ENCODE measurements around the gene SP140.
A peak's percentile ranks its signal among the peaks of the same experiment; 100 is the strongest.
"Not testable (repeated sequence)": the region's sequence is repeated elsewhere in the genome, so short reads cannot be mapped to it uniquely, and the experiment has no call there.

Gene SP140

GRCh38 chr2:230326453-230327417 is 101.2 kb downstream of the SP140 start, which contains the start of gene SP140L:
TSS of gene SP140L (plus strand) at chr2:230327193. CDS start at chr2:230327270, 77 bp downstream.
- peak; percentile 84 for DNase-seq (ENCODE audit: low spot score)

- DNase-seq (ENCODE audit: low spot score), result peak; percentile 13
Measured at GRCh38 chr2:230327418-230328154, 102.0 kb downstream of the SP140 start.

GRCh38 chr2:230328155-230328458 is 102.6 kb downstream of the SP140 start:
- DNase-seq (ENCODE audit: low spot score), result no peak

GRCh38 chr2:230329946-230330605 is 104.5 kb downstream of the SP140 start:
- DNase-seq (ENCODE audit: low spot score), result no peak

GRCh38 chr2:230330725-230331124 is 105.2 kb downstream of the SP140 start:
- DNase-seq (ENCODE audit: low spot score), result no peak

- no peak for DNase-seq (ENCODE audit: low spot score)
Measured at GRCh38 chr2:230335461-230335863, 109.9 kb downstream of the SP140 start.

- DNase-seq (ENCODE audit: low spot score), result no peak
Measured at GRCh38 chr2:230335864-230336506, 110.4 kb downstream of the SP140 start.

GRCh38 chr2:230341936-230342528 is 116.5 kb downstream of the SP140 start:
- DNase-seq (ENCODE audit: low spot score), result not testable (repeated sequence)

GRCh38 chr2:230343041-230343624 is 117.6 kb downstream of the SP140 start:
- DNase-seq (ENCODE audit: low spot score), result not testable (repeated sequence)

GRCh38 chr2:230343747-230344146 is 118.2 kb downstream of the SP140 start:
- DNase-seq (ENCODE audit: low spot score), result no peak

- no peak for DNase-seq (ENCODE audit: low spot score)
Measured at GRCh38 chr2:230346465-230346864, 120.9 kb downstream of the SP140 start.

GRCh38 chr2:230346921-230347533 is 121.5 kb downstream of the SP140 start:
- DNase-seq (ENCODE audit: low spot score), result no peak

- DNase-seq (ENCODE audit: low spot score), result no peak
Measured at GRCh38 chr2:230347659-230348305, 122.2 kb downstream of the SP140 start.

GRCh38 chr2:230348787-230349186 is 123.3 kb downstream of the SP140 start:
- no peak for DNase-seq (ENCODE audit: low spot score)

GRCh38 chr2:230356084-230356483 is 130.5 kb downstream of the SP140 start:
- DNase-seq (ENCODE audit: low spot score), result no peak

- no peak for DNase-seq (ENCODE audit: low spot score)
Measured at GRCh38 chr2:230358305-230358704, 132.8 kb downstream of the SP140 start.

- no peak for DNase-seq (ENCODE audit: low spot score)
Measured at GRCh38 chr2:230360028-230360427, 134.5 kb downstream of the SP140 start.

GRCh38 chr2:230362030-230362691 is 136.6 kb downstream of the SP140 start:
- DNase-seq (ENCODE audit: low spot score), result no peak
